Astrocyte (in vitro differentiated cells and primary cell): ENCODE measurements around the gene PRTG.

Source experiments
- CTCF ChIP-seq: IDR thresholded peaks from 2 replicates; pipeline ENCODE4 v1.5.1; 2011; ENCODE audit warnings: low read depth, mild to moderate bottlenecking, inconsistent platforms, low read length, moderate library complexity; ENCODE audit not compliant: insufficient read depth
- EZH2 ChIP-seq: IDR thresholded peaks from 2 replicates; pipeline ENCODE4 v1.6.1; 2012; ENCODE audit warnings: mild to moderate bottlenecking, low read length, inconsistent platforms; ENCODE audit not compliant: insufficient read depth

- no peak for TF ChIP-seq EZH2
- TF ChIP-seq CTCF: no peak
Observed at GRCh38 chr15:55786341-55786740, 43.4 kb upstream of the PRTG start.
